CD8-positive, alpha-beta memory T cell (primary cell): Measurements from ENCODE around the gene MYRIP. TPM values are rescaled to one million over a fixed set of nuclear protein-coding genes. Genes with fewer than 3 reads are reported as not detected.
A peak's percentile ranks its signal among the peaks of the same experiment; 100 is the strongest.
"Not testable (repeated sequence)": the region's sequence is repeated elsewhere in the genome, so short reads cannot be mapped to it uniquely, and the experiment has no call there.

Experiments
- CTCF ChIA-PET: fragments of 350-600 bp; sonication (Branson Sonifier 250); formaldehyde crosslinking; loops from one replicate; lab custom pipeline; 2021; ENCODE audit warnings: antibody characterized with exemption; lab: Charles Lee
- POLR2A ChIA-PET: fragments of 350-600 bp; sonication (Branson Sonifier 250); formaldehyde crosslinking; loops from one replicate; lab custom pipeline; 2021; ENCODE audit warnings: antibody characterized with exemption; lab: Charles Lee
- DNase-seq, 5 donors: peaks; one replicate each; pipeline versions ENCODE4 v3.0.0 to v3.0.0-alpha.2; 2020 to 2022; ENCODE audit warnings: mixed read lengths in 1 of 5
- H3K27ac ChIP-seq: one replicate; pipeline ENCODE4 v1.7.0; 2013; ENCODE audit warnings: low read depth, mild to moderate bottlenecking, low read length, moderate library complexity
- H3K27me3 ChIP-seq: 2 replicates; pipeline ENCODE4 v1.7.0; 2013; ENCODE audit warnings: low read length, mild to moderate bottlenecking; ENCODE audit not compliant: insufficient read depth, poor library complexity, severe bottlenecking
- H3K36me3 ChIP-seq: 2 replicates; pipeline ENCODE4 v1.7.0; 2013; ENCODE audit warnings: mild to moderate bottlenecking, low read length, moderate library complexity; ENCODE audit not compliant: insufficient read depth
- H3K4me1 ChIP-seq: 2 replicates; pipeline ENCODE4 v1.7.0; 2013; ENCODE audit warnings: mild to moderate bottlenecking, low read length, moderate library complexity; ENCODE audit not compliant: insufficient read depth
- H3K4me3 ChIP-seq: 2 replicates; pipeline ENCODE4 v1.7.0; 2013; ENCODE audit warnings: mild to moderate bottlenecking, low read length
- H3K9me3 ChIP-seq: 2 replicates; pipeline ENCODE4 v1.7.0; 2013; ENCODE audit warnings: mild to moderate bottlenecking, low read length
- H3K27ac Mint-ChIP-seq, 8 donors: one replicate each; pipeline ENCODE4 v1.8.0; 2020 to 2021; ENCODE audit warnings: mixed read lengths in 8 of 8, mild to moderate bottlenecking in 6 of 8, inconsistent platforms in 3 of 8, moderate library complexity in 3 of 8
- H3K27me3 Mint-ChIP-seq, 2 donors: one replicate each; pipeline ENCODE4 v1.8.0; 2020 to 2021; ENCODE audit warnings: mixed read lengths in 2 of 2, mild to moderate bottlenecking in 1 of 2, moderate library complexity in 1 of 2
- H3K36me3 Mint-ChIP-seq, 3 donors: one replicate each; pipeline ENCODE4 v1.8.0; 2020 to 2021; ENCODE audit warnings: mixed read lengths in 3 of 3, inconsistent platforms in 1 of 3, mild to moderate bottlenecking in 1 of 3
- H3K4me1 Mint-ChIP-seq, 3 donors: one replicate each; pipeline ENCODE4 v1.8.0; 2020 to 2021; ENCODE audit warnings: mixed read lengths in 3 of 3, inconsistent platforms in 1 of 3, mild to moderate bottlenecking in 1 of 3
- H3K4me3 Mint-ChIP-seq, 7 donors: one replicate each; pipeline ENCODE4 v1.8.0; 2020 to 2021; ENCODE audit warnings: mixed read lengths in 7 of 7, mild to moderate bottlenecking in 6 of 7, moderate library complexity in 4 of 7, inconsistent platforms in 2 of 7
- H3K9me3 Mint-ChIP-seq, 5 donors: one replicate each; pipeline ENCODE4 v1.8.0; 2020 to 2022; ENCODE audit warnings: mixed read lengths in 5 of 5, mild to moderate bottlenecking in 3 of 5, moderate library complexity in 2 of 5, inconsistent platforms in 1 of 5
- polyA plus RNA-seq: library from polyadenylated mRNA; unstranded; fragments of 300-500 nt; fragmentation: Illumina TruSeq; gene quantifications from one replicate; pipeline ENCODE4 v1.2.3, GENCODE V29; 2021
- total RNA-seq, 2 experiments: library from RNA; stranded (reverse); gene quantifications; one replicate each; pipeline ENCODE4 v1.2.3, GENCODE V29; 2021

Gene MYRIP
- total and polyA plus RNA-seq, 3 experiments from 2014 or later: not detected

DNA sequence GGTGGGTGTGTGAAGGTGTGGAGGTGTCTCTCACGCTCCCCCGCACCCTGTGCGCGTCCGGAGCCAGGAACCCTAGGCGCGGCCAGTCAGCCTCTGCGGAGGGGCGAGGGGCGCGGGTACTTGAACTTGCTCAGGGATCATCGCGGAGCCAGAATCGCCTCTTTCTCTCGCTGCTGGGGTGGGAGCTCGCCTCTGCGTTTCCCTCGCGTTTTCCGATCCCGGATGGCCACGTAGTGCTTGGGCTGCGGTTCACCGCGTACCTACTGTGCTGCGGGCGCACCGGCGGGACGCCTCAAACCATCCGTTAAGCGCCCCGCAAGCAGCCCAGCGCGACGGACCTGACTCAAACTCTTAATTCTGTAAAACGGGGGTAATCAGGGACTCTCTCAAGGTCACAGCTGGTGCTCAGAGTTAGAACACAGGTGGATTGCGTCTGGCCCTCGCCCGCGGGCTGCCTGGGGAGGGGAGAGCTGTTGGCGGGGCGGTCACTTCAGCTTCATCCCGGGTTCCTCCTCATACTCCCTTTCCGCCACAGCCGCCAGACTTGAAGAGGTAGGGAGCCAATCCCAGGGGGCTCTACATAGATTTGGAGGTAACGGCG lies 686 bp downstream of the MYRIP start:
- no peaks in the 10 kb centered on the region for H3K36me3 ChIP-seq
- ChIA-PET POLR2A (no interaction called here), CTCF (no interaction called here)
- H3K36me3 Mint-ChIP-seq: no peaks in the 10 kb centered on the region
- H3K27me3 ChIP-seq: peaks cover 19% of the 10 kb centered on the region
- no peak overlapping the region for H3K4me3 ChIP-seq
- no peaks in the 10 kb centered on the region for H3K9me3 ChIP-seq
- peaks cover 0 to 10% (median 5%) of the 10 kb centered on the region in 5 donors for H3K9me3 Mint-ChIP-seq
- peaks cover 42 to 65% of the 10 kb centered on the region in 2 donors for H3K27me3 Mint-ChIP-seq
- H3K4me3 Mint-ChIP-seq: peak overlapping the region in 3 of 7 donors; percentile 24 to 84 (median 53)
- no peak overlapping the region for H3K27ac Mint-ChIP-seq
- H3K4me1 Mint-ChIP-seq: peaks cover 9 to 23% (median 16%) of the 10 kb centered on the region in 3 donors
- no peaks in the 10 kb centered on the region for H3K4me1 ChIP-seq
- no peak for DNase-seq
- no peak overlapping the region for H3K27ac ChIP-seq

GRCh38 chr3:39810647-39811161 lies 1.3 kb downstream of the MYRIP start:
- Mint-ChIP-seq H3K4me1 (peaks cover 9 to 23% (median 16%) of the 10 kb centered on the region in 3 donors), H3K36me3 (no peaks in the 10 kb centered on the region), H3K27me3 (peaks cover 42 to 68% of the 10 kb centered on the region in 2 donors), H3K4me3 (peak overlapping the region in 2 of 7 donors; percentile 53 to 60), H3K27ac (no peak overlapping the region), H3K9me3 (peaks cover 0 to 10% (median 5%) of the 10 kb centered on the region in 5 donors)
- no peaks in the 10 kb centered on the region for H3K36me3 ChIP-seq
- H3K27me3 ChIP-seq: peaks cover 19% of the 10 kb centered on the region
- no peaks in the 10 kb centered on the region for H3K4me1 ChIP-seq
- H3K9me3 ChIP-seq: no peaks in the 10 kb centered on the region
- H3K4me3 ChIP-seq: no peak overlapping the region
- no peak for DNase-seq
- H3K27ac ChIP-seq: no peak overlapping the region
- ChIA-PET CTCF (no interaction called here), POLR2A (no interaction called here)

DNA sequence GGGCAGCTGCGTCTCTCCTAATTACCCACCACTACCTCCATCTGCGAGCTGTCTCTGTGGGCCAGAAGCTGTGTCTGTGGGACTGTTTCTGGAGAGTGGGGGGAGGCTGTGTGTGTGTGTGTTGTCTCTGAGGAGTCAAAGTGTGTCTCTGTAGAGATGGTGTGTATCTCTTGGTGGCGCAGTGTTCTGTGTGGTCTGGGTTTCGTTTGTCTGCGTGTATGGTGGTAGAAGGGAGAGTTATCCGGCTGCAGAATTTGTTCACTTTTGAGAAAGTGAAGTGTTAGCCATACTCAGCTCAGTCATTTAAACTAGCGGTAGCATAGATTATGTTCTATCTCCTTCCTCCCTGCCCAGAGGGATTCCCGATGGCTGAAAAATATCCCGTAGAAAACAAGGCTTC lies 2.2 kb downstream of the MYRIP start:
- ChIA-PET POLR2A (no interaction called here), CTCF (no interaction called here)
- Histone ChIP-seq H3K36me3 (no peaks in the 10 kb centered on the region), H3K9me3 (no peaks in the 10 kb centered on the region), H3K4me3 (no peak overlapping the region), H3K27me3 (peaks cover 15% of the 10 kb centered on the region), H3K27ac (no peak overlapping the region), H3K4me1 (no peaks in the 10 kb centered on the region)
- H3K27me3 Mint-ChIP-seq: peaks cover 42 to 60% of the 10 kb centered on the region in 2 donors
- H3K36me3 Mint-ChIP-seq: no peaks in the 10 kb centered on the region
- H3K9me3 Mint-ChIP-seq: peaks cover 0 to 9% (median 5%) of the 10 kb centered on the region in 5 donors
- no peak for DNase-seq
- H3K4me3 Mint-ChIP-seq: peak overlapping the region in 1 of 7 donors; percentile 29
- H3K27ac Mint-ChIP-seq: no peak overlapping the region
- H3K4me1 Mint-ChIP-seq: peaks cover 9 to 23% (median 16%) of the 10 kb centered on the region in 3 donors

- H3K4me1 Mint-ChIP-seq: peaks cover 9 to 23% (median 16%) of the 10 kb centered on the region in 3 donors
- peaks cover 37 to 54% of the 10 kb centered on the region in 2 donors for H3K27me3 Mint-ChIP-seq
- Histone ChIP-seq H3K36me3 (no peaks in the 10 kb centered on the region), H3K27ac (no peak overlapping the region), H3K27me3 (peaks cover 15% of the 10 kb centered on the region), H3K4me1 (no peaks in the 10 kb centered on the region), H3K4me3 (no peak overlapping the region), H3K9me3 (no peaks in the 10 kb centered on the region)
- ChIA-PET POLR2A (no interaction called here), CTCF (no interaction called here)
- H3K4me3 Mint-ChIP-seq: no peak overlapping the region
- H3K9me3 Mint-ChIP-seq: peaks cover 0 to 9% (median 5%) of the 10 kb centered on the region in 5 donors
- no peak overlapping the region for H3K27ac Mint-ChIP-seq
- DNase-seq: no peak
- no peaks in the 10 kb centered on the region for H3K36me3 Mint-ChIP-seq
Measured at GRCh38 chr3:39812537-39812936, 3.1 kb downstream of the MYRIP start.

DNA sequence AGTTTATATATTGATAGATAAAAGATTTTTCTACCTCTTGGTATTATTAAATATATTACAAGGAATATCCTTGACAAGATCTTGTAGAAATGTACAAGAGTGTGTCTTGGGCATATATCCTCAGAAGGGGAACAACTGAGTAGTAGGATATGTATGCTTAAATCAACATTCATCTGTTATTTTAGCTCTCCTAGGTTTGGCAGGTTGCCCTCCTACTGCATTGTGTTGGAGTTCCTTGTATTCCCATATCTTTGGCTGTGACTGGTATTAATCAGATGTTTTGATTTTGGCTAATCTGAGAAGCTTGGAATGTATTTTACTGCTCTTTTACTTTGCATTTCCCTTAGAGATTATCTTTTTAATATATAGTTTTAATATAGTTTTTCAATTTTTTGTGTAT lies 4.6 kb downstream of the MYRIP start:
- peaks cover 27 to 42% of the 10 kb centered on the region in 2 donors for H3K27me3 Mint-ChIP-seq
- no peak overlapping the region for H3K27ac Mint-ChIP-seq
- no peak overlapping the region for H3K27ac ChIP-seq
- H3K9me3 ChIP-seq: no peaks in the 10 kb centered on the region
- no peaks in the 10 kb centered on the region for H3K36me3 Mint-ChIP-seq
- CTCF ChIA-PET: no interaction called here
- H3K4me1 Mint-ChIP-seq: peaks cover 3 to 14% (median 12%) of the 10 kb centered on the region in 3 donors
- POLR2A ChIA-PET: no interaction called here
- no peak overlapping the region for H3K4me3 ChIP-seq
- peaks cover 15% of the 10 kb centered on the region for H3K27me3 ChIP-seq
- H3K4me3 Mint-ChIP-seq: no peak overlapping the region
- H3K9me3 Mint-ChIP-seq: peaks cover 0 to 7% (median 2%) of the 10 kb centered on the region in 5 donors
- DNase-seq: no peak
- no peaks in the 10 kb centered on the region for H3K4me1 ChIP-seq
- H3K36me3 ChIP-seq: no peaks in the 10 kb centered on the region

DNA sequence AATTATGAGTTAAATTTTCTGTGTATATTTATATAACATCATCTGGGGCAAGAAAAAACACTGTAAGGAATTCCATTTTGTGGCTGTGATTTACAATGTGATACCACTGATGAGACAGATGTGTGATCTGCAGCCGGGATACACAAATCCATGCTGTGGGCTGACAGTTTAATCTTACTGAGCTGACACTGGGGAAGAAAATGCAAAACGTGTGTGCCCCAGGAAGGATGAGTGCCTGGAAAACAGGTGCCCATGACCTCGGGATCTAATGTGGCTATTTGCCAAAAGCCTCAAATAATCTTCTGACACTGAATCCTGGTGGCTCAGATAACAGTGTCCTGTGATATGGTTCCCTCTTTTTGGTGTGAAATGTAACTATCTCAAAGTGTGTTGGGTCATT lies 10.5 kb downstream of the MYRIP start:
- no peak for DNase-seq
- peaks cover 2 to 7% of the 10 kb centered on the region in 2 donors for H3K27me3 Mint-ChIP-seq
- Histone ChIP-seq H3K27ac (no peak overlapping the region), H3K4me1 (no peaks in the 10 kb centered on the region), H3K27me3 (no peaks in the 10 kb centered on the region), H3K36me3 (no peaks in the 10 kb centered on the region), H3K9me3 (no peaks in the 10 kb centered on the region), H3K4me3 (no peak overlapping the region)
- no peaks in the 10 kb centered on the region for H3K4me1 Mint-ChIP-seq
- ChIA-PET CTCF (no interaction called here), POLR2A (no interaction called here)
- no peak overlapping the region for H3K27ac Mint-ChIP-seq
- no peaks in the 10 kb centered on the region for H3K36me3 Mint-ChIP-seq
- H3K4me3 Mint-ChIP-seq: no peak overlapping the region
- H3K9me3 Mint-ChIP-seq: peaks cover 0 to 4% (median 0%) of the 10 kb centered on the region in 5 donors

DNA sequence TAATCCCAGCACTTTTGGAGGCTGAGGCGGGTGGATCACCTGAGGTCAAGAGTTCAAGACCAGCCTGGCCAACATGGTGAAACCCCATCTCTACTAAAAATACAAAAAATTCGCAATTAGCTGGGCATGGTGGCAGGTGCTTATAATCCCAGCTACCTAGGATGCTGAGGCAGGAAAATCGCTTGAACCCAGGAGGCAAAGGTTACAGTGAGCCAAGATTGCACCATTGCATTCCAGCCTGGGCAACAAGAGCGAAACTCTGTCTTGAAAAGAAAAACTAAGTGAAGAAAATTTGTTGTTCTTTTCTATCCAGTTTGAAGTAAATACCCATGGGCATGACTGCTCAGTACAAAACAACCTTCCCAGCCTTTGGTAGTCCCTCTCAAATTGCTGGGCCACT lies 24.4 kb downstream of the MYRIP start:
- H3K36me3 Mint-ChIP-seq, H3K27ac ChIP-seq, H3K9me3 ChIP-seq, H3K36me3 ChIP-seq, H3K27me3 Mint-ChIP-seq, H3K4me1 Mint-ChIP-seq, POLR2A ChIA-PET, H3K27me3 ChIP-seq, H3K4me3 Mint-ChIP-seq, H3K27ac Mint-ChIP-seq, DNase-seq, H3K4me3 ChIP-seq, CTCF ChIA-PET, H3K4me1 ChIP-seq: not testable (repeated sequence)
- peaks cover 2 to 14% (median 5%) of the 10 kb centered on the region in 5 donors for H3K9me3 Mint-ChIP-seq

DNA sequence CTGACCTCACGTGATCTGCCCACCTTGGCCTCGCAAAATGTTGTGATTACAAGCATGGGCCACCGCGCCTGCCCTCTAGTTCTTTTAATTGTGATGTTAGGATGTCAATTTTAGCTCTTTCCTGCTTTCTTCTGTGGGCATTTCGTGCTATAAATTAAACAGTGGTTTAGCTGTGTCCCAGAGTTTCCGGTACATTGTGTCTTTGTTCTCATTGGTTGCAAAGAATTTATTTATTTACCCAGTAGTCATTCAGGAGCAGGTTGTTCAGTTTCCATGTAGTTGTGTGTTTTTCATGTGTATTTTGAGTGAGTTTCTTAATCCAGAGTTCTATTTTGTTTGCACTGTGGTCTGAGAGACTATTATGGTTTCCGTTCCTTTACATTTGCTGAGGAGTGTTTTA lies 30.1 kb downstream of the MYRIP start:
- no peaks in the 10 kb centered on the region for H3K4me1 ChIP-seq
- Mint-ChIP-seq H3K9me3 (peaks cover 0 to 16% (median 4%) of the 10 kb centered on the region in 5 donors), H3K4me3 (no peak overlapping the region), H3K36me3 (no peaks in the 10 kb centered on the region), H3K27ac (no peak overlapping the region), H3K4me1 (no peaks in the 10 kb centered on the region), H3K27me3 (peaks cover 0 to 5% of the 10 kb centered on the region in 2 donors)
- no peak overlapping the region for H3K27ac ChIP-seq
- no peaks in the 10 kb centered on the region for H3K27me3 ChIP-seq
- CTCF ChIA-PET: no interaction called here
- no peaks in the 10 kb centered on the region for H3K36me3 ChIP-seq
- H3K4me3 ChIP-seq: no peak overlapping the region
- no peak for DNase-seq
- no peaks in the 10 kb centered on the region for H3K9me3 ChIP-seq
- POLR2A ChIA-PET: no interaction called here
